Activated CD4-positive, alpha-beta T cell treated with anti-CD3 and anti-CD28 coated beads for 36 hours (primary cell): ENCODE results near the gene RAB11FIP4. TPM values are rescaled to one million over a fixed set of nuclear protein-coding genes. Genes with fewer than 3 reads are reported as not detected.

ENCODE experiments used
- ATAC-seq: fragments of 200-7000 bp; cut with Tn5 transposase; one replicate; pipeline ENCODE4 v1.10.0; 2021; ENCODE audit warnings: mild to moderate bottlenecking, moderate library complexity
- CTCF ChIA-PET: fragments of 350-600 bp; sonication (Branson Sonifier 250); formaldehyde crosslinking; loops from one replicate; lab custom pipeline; 2021; ENCODE audit warnings: antibody characterized with exemption; lab: Charles Lee
- POLR2A ChIA-PET: fragments of 350-600 bp; sonication (Branson Sonifier 250); formaldehyde crosslinking; loops from one replicate; lab custom pipeline; 2021; ENCODE audit warnings: antibody characterized with exemption, inconsistent platforms; lab: Charles Lee
- DNase-seq: peaks from one replicate; pipeline ENCODE4 v3.0.0-alpha.2; 2020
- H3K27ac Mint-ChIP-seq: one replicate; pipeline ENCODE4 v1.8.0; 2021; ENCODE audit warnings: mixed read lengths
- H3K27me3 Mint-ChIP-seq: one replicate; pipeline ENCODE4 v1.8.0; 2021; ENCODE audit warnings: mixed read lengths
- H3K36me3 Mint-ChIP-seq: one replicate; pipeline ENCODE4 v1.8.0; 2021; ENCODE audit warnings: low read depth, mixed read lengths
- H3K4me1 Mint-ChIP-seq: one replicate; pipeline ENCODE4 v1.8.0; 2021; ENCODE audit warnings: mixed read lengths
- H3K4me3 Mint-ChIP-seq: one replicate; pipeline ENCODE4 v1.8.0; 2021; ENCODE audit warnings: mild to moderate bottlenecking, moderate library complexity, mixed read lengths
- H3K9me3 Mint-ChIP-seq: one replicate; pipeline ENCODE4 v1.8.0; 2021; ENCODE audit warnings: low read depth, mixed read lengths
- intact Hi-C, 2 experiments: fragments of 100-400 bp; cut with DNase I in 1 of 2; cut with micrococcal nuclease in 1 of 2; formaldehyde crosslinking; loops; one replicate each; pipeline versions ENCODE4 v1.14.2 to v1.15.1; 2022 to 2024; cut with DNase I, micrococcal nuclease
- total RNA-seq, 2 experiments: library from RNA; stranded (reverse); gene quantifications; one replicate each; pipeline ENCODE4 v1.2.3, GENCODE V29; 2021

RAB11FIP4 gene
- total RNA-seq, 2 experiments from 2014 or later = 30.3 to 41.4 TPM

DNA sequence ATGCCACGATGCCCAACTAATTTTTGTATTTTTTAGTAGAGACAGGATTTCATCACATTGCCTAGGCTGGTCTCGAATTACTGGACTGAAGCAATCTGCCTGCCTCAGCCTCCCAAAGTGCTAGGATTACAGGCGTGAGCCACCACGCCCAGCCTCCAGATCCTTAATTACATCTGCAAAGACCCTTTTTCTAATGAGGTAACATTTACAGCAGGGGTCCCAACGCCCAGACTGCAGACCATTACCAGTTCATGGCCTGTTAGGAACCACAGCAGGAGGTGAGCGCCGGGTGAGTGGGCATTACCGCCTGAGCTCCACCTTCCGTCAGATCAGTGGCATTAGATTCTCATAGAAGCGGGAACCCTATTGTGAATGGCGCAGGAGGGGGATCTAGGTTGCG is 4.0 kb upstream of the RAB11FIP4 start:
- Mint-ChIP-seq H3K9me3 (no peaks in the 10 kb centered on the region), H3K36me3 (no peaks in the 10 kb centered on the region), H3K4me1 (peaks cover under 1% of the 10 kb centered on the region), H3K4me3 (no peak overlapping the region), H3K27ac (no peak overlapping the region), H3K27me3 (peaks cover 13% of the 10 kb centered on the region)
- ATAC-seq (no peak), DNase-seq (no peak)
- ChIA-PET CTCF (interaction anchor here (0.9 to 2.8 kb wide), 3 partner anchors 9 to 143 kb away, joined by 4 to 17 read pairs (median 15); no protein-coding TSS in a partner anchor), POLR2A (no interaction called here)
- intact Hi-C loops = no loop called here

DNA sequence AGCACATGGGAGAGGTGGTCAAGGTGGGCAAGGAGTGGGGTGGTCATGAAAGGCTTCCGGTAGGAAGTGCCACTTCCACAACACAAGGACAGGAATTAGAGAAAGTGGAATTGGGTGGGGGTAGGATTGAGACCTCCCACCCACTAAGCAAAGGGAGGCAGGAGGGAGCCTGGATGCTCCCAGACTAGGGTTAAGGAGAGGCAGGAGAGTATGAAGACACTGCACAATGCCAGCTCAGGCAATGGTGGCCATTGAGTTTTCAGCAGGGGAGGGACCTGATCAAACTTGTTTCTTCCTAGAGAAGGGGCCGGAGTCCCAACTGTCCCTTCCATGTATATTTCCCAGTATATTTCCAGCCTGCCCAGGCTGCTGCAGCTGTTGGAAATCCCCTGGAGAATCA is 3.1 kb upstream of the RAB11FIP4 start:
- no peak for ATAC-seq
- intact Hi-C loops = loop anchor here in 1 of 2 experiments (2.0 kb wide), 2 partner anchors 128 to 454 kb away; no protein-coding TSS in a partner anchor
- H3K27ac Mint-ChIP-seq = no peak overlapping the region
- no peaks in the 10 kb centered on the region for H3K9me3 Mint-ChIP-seq
- ChIA-PET POLR2A (no interaction called here), CTCF (interaction anchor here (0.6 to 2.8 kb wide), 5 partner anchors 10 to 154 kb away, joined by 3 to 17 read pairs (median 9); no protein-coding TSS in a partner anchor)
- no peaks in the 10 kb centered on the region for H3K36me3 Mint-ChIP-seq
- H3K4me1 Mint-ChIP-seq = peaks cover 3% of the 10 kb centered on the region
- H3K27me3 Mint-ChIP-seq = peaks cover 21% of the 10 kb centered on the region
- no peak overlapping the region for H3K4me3 Mint-ChIP-seq
- no peak for DNase-seq

DNA sequence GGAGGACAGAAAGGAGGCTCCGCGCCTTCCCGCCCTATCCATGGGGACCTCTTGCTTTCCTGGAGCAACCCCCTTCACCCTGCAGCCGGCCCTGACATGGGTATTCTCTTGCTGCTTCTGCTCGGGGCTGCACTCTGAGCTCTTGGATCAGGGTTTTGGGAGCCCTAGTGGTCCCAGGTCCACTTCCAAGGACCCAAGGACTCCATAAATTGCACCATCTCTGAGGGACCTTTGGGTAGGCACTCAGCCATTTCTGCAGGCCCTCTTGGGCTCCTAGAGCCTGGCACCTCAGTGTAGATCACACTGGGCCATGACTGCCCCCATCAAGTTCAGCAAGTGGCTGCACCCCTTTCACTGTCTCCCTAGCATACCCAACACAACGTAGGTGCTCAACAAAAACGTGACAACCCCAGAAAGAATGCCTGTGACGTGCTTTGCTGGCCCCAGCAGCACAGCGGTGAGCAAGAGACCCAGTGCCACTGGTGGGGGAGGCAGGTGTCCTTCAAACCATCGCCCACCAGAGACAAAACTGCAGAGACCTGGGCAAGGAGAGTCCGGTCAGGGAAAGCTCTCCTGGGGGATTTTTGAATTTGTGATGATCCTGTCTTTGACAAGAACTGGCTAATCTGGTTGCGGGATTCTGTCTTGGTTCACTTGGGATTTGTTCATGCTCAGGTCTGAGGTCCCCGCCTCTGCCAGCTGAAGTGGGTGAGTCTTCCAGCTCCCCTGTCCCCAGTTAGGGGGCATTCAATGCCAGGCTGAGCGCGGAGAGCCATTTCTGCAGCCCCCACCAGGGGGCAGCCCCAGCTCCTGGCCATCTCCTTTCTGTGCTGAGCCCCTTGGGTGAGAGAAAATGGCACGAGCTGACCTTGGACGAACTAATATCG is 2.5 kb upstream of the RAB11FIP4 start:
- H3K9me3 Mint-ChIP-seq = no peaks in the 10 kb centered on the region
- ATAC-seq (peak; percentile 53), DNase-seq (peak; percentile 63)
- intact Hi-C loops = loop anchor here (1.0 to 2.0 kb wide), 3 partner anchors 128 to 454 kb away; no protein-coding TSS in a partner anchor
- H3K4me1 Mint-ChIP-seq = peaks cover 3% of the 10 kb centered on the region
- H3K36me3 Mint-ChIP-seq = no peaks in the 10 kb centered on the region
- peaks cover 26% of the 10 kb centered on the region for H3K27me3 Mint-ChIP-seq
- ChIA-PET POLR2A (no interaction called here), CTCF (interaction anchor here (0.6 to 2.8 kb wide), 21 partner anchors 9 to 471 kb away, joined by 3 to 17 read pairs (median 3); no protein-coding TSS in a partner anchor)
- H3K27ac Mint-ChIP-seq = no peak overlapping the region
- H3K4me3 Mint-ChIP-seq = no peak overlapping the region

DNA sequence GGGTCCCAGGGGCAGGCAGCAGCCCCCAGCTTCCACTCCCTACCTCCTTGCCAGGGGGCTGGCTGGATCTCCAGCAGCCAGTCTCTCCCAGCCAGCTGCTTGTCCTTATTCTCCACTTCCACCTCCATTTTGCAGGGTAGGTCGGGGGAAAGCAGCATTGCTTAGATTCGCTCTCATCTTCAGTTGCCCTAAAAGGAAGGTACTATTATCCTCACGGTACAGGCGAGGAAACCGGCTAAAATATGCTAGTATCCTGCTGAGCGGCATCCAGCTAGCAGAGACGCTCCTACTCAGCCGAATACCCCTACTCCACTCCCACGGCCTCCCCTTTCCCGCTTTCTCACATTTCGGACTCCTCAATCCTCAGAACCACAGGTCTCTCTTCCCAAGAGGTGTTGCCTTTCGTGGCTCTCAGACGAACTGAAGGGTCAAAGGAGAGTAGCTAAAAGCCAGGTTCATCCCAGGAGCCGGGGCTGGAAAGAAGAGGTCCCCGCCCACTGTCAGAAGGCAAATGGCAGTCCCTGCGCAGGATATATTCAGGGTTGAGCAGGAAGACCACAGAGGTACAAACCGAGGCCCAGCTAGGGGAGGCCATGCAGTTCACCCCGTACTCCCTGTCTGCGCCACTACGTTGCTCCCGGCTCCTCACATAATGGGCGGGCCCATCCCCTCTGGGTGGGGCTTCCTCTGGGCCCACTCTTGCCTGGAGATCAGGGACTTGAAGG is 1.7 kb upstream of the RAB11FIP4 start:
- Mint-ChIP-seq H3K27me3 (peaks cover 31% of the 10 kb centered on the region), H3K27ac (no peak overlapping the region), H3K4me3 (peak overlapping the region; percentile 60), H3K4me1 (peaks cover 3% of the 10 kb centered on the region), H3K36me3 (no peaks in the 10 kb centered on the region), H3K9me3 (no peaks in the 10 kb centered on the region)
- intact Hi-C loops = loop anchor here (1.0 to 2.0 kb wide), 3 partner anchors 127 to 453 kb away; no protein-coding TSS in a partner anchor
- no peak for ATAC-seq
- POLR2A ChIA-PET = no interaction called here
- CTCF ChIA-PET = interaction anchor here (0.6 to 2.8 kb wide), 19 partner anchors 8 to 470 kb away, joined by 3 to 17 read pairs (median 3); no protein-coding TSS in a partner anchor
- DNase-seq = no peak

DNA sequence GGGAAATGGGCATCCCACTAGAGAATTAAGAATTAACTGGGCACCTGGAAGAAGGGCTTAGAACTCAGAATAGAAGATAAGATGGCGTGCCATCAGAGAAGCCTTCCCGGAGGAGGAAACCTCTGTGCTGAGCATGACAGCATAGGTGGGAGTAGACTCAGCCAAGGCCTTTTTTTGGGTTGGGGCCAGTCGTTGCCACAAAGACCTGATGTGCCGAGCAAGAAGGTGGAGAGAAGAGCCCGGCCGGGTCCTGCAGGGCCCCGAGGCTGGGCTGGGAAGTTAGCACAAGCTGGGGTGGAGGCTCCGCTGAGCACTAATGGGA is 1.1 kb upstream of the RAB11FIP4 start:
- no peak for DNase-seq
- H3K36me3 Mint-ChIP-seq = no peaks in the 10 kb centered on the region
- ChIA-PET POLR2A (no interaction called here), CTCF (interaction anchor here (0.6 to 2.8 kb wide), 5 partner anchors 12 to 406 kb away, joined by 3 to 17 read pairs (median 4); no protein-coding TSS in a partner anchor)
- peaks cover 3% of the 10 kb centered on the region for H3K4me1 Mint-ChIP-seq
- peaks cover 34% of the 10 kb centered on the region for H3K27me3 Mint-ChIP-seq
- no peak for ATAC-seq
- intact Hi-C loops = no loop called here
- peak overlapping the region; percentile 60 for H3K4me3 Mint-ChIP-seq
- no peak overlapping the region for H3K27ac Mint-ChIP-seq
- no peaks in the 10 kb centered on the region for H3K9me3 Mint-ChIP-seq

DNA sequence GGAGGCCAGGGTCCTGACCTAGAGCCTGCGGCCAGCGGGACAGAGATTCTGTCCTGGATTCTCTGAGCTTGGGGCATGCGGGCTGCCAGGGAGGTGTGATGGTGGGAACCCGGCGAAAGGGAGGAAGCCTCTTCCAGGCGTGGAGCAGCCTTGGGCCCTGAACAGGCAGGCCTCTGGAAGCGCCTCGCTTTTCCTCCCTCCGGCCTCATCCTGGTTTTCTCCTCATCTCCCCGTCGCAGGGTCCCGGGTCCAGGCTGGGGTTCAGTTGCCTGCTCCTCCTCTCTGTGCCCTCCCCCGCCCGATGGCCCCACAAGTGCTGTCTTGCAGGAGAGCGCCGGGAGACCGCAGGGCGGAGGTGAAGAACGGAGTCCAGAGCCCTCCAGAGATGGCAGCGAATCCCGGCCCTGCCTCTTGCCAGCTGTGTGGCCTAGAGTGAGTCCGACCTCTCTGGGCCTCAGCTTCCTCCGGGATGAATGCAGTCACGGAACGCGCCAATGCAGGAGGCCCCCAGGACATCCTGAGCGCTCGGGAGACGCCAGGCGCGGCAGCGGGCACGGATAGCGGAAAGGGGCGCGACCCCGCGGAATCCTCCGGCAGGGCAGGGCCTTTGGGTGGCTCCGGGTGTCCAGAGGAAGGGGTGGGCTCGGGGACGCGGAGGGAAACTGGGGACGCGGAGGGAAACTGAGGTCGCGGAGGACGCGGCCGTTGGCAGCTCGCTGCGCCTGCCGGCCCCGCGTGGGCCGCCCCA is 553 bp upstream of the RAB11FIP4 start:
- Mint-ChIP-seq H3K4me1 (peaks cover 3% of the 10 kb centered on the region), H3K36me3 (no peaks in the 10 kb centered on the region), H3K27ac (no peak overlapping the region), H3K9me3 (no peaks in the 10 kb centered on the region), H3K4me3 (peak overlapping the region; percentile 60), H3K27me3 (peaks cover 37% of the 10 kb centered on the region)
- no peak for ATAC-seq
- DNase-seq = no peak
- intact Hi-C loops = no loop called here
- ChIA-PET CTCF (interaction anchor here (0.7 to 0.9 kb wide), 2 partner anchors 18 to 126 kb away, joined by 3 read pairs; no protein-coding TSS in a partner anchor), POLR2A (no interaction called here)

DNA sequence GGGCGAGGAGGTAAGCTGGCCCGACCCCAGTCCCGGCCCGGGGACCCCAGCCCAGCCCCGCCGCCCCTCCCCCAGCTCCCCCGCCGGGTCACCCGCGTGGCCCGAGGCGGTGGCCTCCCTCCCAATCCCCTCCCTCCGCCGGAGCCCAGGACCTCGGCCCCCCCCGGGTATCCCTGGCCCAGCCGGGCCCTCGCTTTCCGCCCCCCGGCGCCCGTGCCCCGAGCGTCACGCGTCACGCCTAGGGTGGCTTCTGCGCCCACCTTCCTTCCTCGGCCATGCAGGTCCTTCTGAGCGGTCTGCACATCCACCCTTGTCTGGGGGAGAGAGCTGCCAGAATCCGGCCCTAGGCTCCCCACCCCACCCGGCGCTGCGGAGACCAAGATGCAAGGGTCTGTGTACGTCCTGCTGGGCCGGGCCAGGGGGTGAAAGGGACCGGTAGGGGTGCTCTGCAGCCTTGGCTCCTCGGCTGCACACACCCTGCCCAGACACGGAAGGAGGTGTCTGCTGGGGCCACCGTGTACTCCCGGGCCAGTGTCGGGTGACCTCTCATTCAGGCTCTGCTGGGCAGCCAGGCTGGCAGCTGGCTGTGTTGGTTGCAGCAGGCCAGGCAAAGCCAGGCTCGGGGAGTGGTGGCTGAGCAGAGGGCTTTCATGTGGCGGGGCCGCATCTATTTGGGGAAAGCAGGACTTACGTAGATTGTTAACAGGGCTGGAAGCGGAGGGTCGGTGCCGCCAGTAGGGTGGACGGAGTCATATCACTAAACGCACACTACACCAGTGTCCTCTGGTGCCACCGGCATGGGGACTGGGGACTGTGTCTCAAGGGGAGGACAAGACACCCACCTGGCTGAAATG is 754 bp downstream of the RAB11FIP4 start:
- intact Hi-C loops = no loop called here
- Mint-ChIP-seq H3K36me3 (no peaks in the 10 kb centered on the region), H3K4me1 (peaks cover 3% of the 10 kb centered on the region), H3K9me3 (no peaks in the 10 kb centered on the region), H3K27ac (no peak overlapping the region), H3K27me3 (peaks cover 37% of the 10 kb centered on the region), H3K4me3 (peak overlapping the region; percentile 56)
- ATAC-seq (no peak), DNase-seq (no peak)
- POLR2A ChIA-PET = no interaction called here
- CTCF ChIA-PET = no interaction called here

DNA sequence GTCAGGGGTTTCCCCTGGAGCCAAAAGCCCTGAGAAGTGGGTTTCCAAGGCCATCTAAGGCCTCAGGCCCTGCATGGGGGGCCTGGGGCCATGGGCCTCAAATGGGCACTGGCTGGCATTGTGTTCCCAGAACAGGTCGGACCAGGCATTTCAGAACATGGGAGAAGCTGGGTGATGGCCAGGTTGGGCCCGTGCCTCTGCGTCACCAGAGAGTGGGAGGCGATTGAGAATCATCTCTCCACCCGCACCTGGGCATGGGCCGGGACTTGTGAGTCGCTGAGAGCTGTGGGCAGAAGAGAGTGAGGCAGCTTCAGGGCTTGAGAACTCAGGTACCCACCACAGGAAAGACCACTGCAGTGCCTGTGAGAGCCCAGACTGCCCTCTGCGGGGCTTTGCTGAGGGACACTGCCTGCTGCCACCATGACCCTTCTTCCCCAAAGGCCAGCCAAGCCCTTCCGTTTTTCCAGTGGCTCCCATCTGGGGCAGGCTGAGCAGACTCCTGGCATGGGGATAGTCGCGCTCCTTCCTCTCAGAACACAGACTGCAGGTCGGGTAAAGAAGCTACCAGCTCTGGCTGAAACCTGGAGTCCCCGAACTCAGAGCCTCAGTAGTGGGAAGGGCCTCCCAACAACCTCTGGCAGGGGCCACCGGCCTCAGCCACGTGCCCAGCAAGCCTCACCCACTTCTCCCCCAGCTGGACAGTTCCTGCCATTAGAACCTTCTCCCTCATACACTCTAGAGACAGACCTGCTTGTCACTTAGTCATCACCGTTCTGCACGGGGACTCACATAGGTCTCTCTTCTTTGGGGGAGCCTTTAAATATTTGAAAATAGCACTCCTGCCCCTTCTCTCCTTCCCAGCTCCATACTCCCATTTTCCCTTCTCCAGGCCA is 1.6 kb downstream of the RAB11FIP4 start:
- H3K27ac Mint-ChIP-seq = no peak overlapping the region
- ChIA-PET CTCF (interaction anchor here (1.0 kb wide), 1 partner anchor 125 kb away, joined by 3 read pairs; no protein-coding TSS in a partner anchor), POLR2A (no interaction called here)
- DNase-seq (no peak), ATAC-seq (no peak)
- no peaks in the 10 kb centered on the region for H3K36me3 Mint-ChIP-seq
- intact Hi-C loops = no loop called here
- peak overlapping the region; percentile 56 for H3K4me3 Mint-ChIP-seq
- peaks cover 37% of the 10 kb centered on the region for H3K27me3 Mint-ChIP-seq
- H3K4me1 Mint-ChIP-seq = peaks cover 3% of the 10 kb centered on the region
- no peaks in the 10 kb centered on the region for H3K9me3 Mint-ChIP-seq

DNA sequence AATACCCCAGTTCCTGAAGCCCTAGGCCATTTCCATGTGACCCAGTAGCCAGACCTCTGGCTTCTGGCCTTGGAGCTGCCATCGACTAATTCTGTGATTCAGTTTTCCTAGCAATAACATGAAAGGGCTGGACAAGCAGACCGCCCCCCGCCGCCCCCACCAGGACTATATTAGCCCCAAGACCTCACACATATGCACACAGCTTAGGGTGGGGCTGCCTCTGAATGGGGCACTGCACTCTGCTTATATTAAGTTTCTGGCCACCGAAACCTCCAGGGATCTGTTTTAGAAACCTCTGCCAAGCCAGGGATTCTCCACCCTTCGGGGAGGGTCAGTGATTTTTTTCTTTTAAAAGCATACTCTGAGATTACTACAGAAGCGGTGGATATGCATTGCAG is 2.3 kb downstream of the RAB11FIP4 start:
- CTCF ChIA-PET = interaction anchor here (1.0 kb wide), 1 partner anchor 124 kb away, joined by 3 read pairs; no protein-coding TSS in a partner anchor
- Mint-ChIP-seq H3K9me3 (no peaks in the 10 kb centered on the region), H3K4me1 (peaks cover 3% of the 10 kb centered on the region), H3K4me3 (peak overlapping the region; percentile 7), H3K27me3 (peaks cover 38% of the 10 kb centered on the region), H3K36me3 (no peaks in the 10 kb centered on the region), H3K27ac (no peak overlapping the region)
- POLR2A ChIA-PET = no interaction called here
- ATAC-seq = no peak
- intact Hi-C loops = no loop called here
- DNase-seq = no peak
